Neuronal stem cell (in vitro differentiated cells): Measurements from ENCODE around the gene PADI4.

Experiments used
- DNase-seq: peaks from one replicate; pipeline ENCODE4 v3.0.0-alpha.2; 2013; ENCODE audit warnings: low spot score
- H2AFZ ChIP-seq: one replicate; pipeline ENCODE4 v1.6.1; 2013; ENCODE audit warnings: mild to moderate bottlenecking, low read length, inconsistent platforms
- H2AK5ac ChIP-seq: 2 replicates; pipeline ENCODE4 v1.6.1; 2013; ENCODE audit warnings: low read depth, mild to moderate bottlenecking, inconsistent platforms, low read length, moderate library complexity, mixed read lengths
- H2BK120ac ChIP-seq: 2 replicates; pipeline ENCODE4 v1.6.1; 2013; ENCODE audit warnings: low read depth, mild to moderate bottlenecking, inconsistent platforms, low read length, moderate library complexity, mixed read lengths
- H2BK12ac ChIP-seq: one replicate; pipeline ENCODE4 v1.6.1; 2013; ENCODE audit warnings: low read length, inconsistent platforms
- H2BK15ac ChIP-seq: 2 replicates; pipeline ENCODE4 v1.6.1; 2013; ENCODE audit warnings: mild to moderate bottlenecking, low read length, inconsistent platforms, mixed read lengths
- H2BK5ac ChIP-seq: one replicate; pipeline ENCODE4 v1.6.1; 2013; ENCODE audit warnings: inconsistent platforms, mild to moderate bottlenecking, low read length, moderate library complexity
- H3K14ac ChIP-seq: one replicate; pipeline ENCODE4 v1.6.1; 2013; ENCODE audit warnings: low read length, inconsistent platforms
- H3K18ac ChIP-seq: 2 replicates; pipeline ENCODE4 v1.6.1; 2013; ENCODE audit warnings: low read length, inconsistent platforms
- H3K23ac ChIP-seq: 2 replicates; pipeline ENCODE4 v1.6.1; 2013; ENCODE audit warnings: low read depth, mild to moderate bottlenecking, mixed read lengths, low read length, inconsistent platforms; ENCODE audit not compliant: poor library complexity
- H3K27ac ChIP-seq: replicated peaks from 3 replicates; pipeline ENCODE4 v1.5.1; 2013; ENCODE audit warnings: low read length, inconsistent platforms
- H3K27me3 ChIP-seq, 3 experiments: 2 replicates each; pipeline ENCODE4 v1.6.1; 2013; ENCODE audit warnings: low read length in 3 of 3, mild to moderate bottlenecking in 2 of 3, inconsistent platforms in 1 of 3, low read depth in 1 of 3, mixed read lengths in 1 of 3, moderate library complexity in 1 of 3; ENCODE audit not compliant: control insufficient read depth in 3 of 3, insufficient read depth in 3 of 3
- H3K36me3 ChIP-seq, 2 donors: replicated peaks in 1 of 2; 2 replicates each; pipeline ENCODE4 v1.6.1; 2013; ENCODE audit warnings: low read length in 2 of 2; ENCODE audit not compliant: control insufficient read depth in 2 of 2, insufficient read depth in 2 of 2
- H3K4ac ChIP-seq: 2 replicates; pipeline ENCODE4 v1.6.1; 2013; ENCODE audit warnings: inconsistent platforms, mild to moderate bottlenecking, low read length, moderate library complexity
- H3K4me1 ChIP-seq, 2 donors: 1 replicate in 1 of 2; 2 replicates in 1 of 2; pipeline ENCODE4 v1.6.1; 2013; ENCODE audit warnings: low read length in 2 of 2, low read depth in 1 of 2; ENCODE audit not compliant: control insufficient read depth in 2 of 2, insufficient read depth in 1 of 2
- H3K4me2 ChIP-seq: one replicate; pipeline ENCODE4 v1.6.1; 2013; ENCODE audit warnings: mild to moderate bottlenecking, low read length, inconsistent platforms; ENCODE audit not compliant: insufficient read depth, poor library complexity, severe bottlenecking
- H3K4me3 ChIP-seq, 2 donors: 2 replicates each; pipeline ENCODE4 v1.5.1; 2013; ENCODE audit warnings: low read length in 2 of 2, mild to moderate bottlenecking in 2 of 2, inconsistent platforms in 1 of 2, moderate library complexity in 1 of 2
- H3K79me1 ChIP-seq: one replicate; pipeline ENCODE4 v1.6.1; 2013; ENCODE audit warnings: low read depth, mild to moderate bottlenecking, inconsistent platforms, low read length, moderate library complexity
- H3K9ac ChIP-seq: one replicate; pipeline ENCODE4 v1.6.1; 2013; ENCODE audit warnings: mild to moderate bottlenecking, low read depth, low read length, inconsistent platforms; ENCODE audit not compliant: poor library complexity
- H3K9me3 ChIP-seq, 2 donors: replicated peaks in 1 of 2; 2 replicates each; pipeline versions ENCODE3 to v1.6.1; 2013; ENCODE audit warnings: low read length in 2 of 2, mild to moderate bottlenecking in 2 of 2, inconsistent platforms in 1 of 2, low read depth in 1 of 2, mixed read lengths in 1 of 2, moderate library complexity in 1 of 2; ENCODE audit not compliant: control insufficient read depth in 2 of 2, insufficient read depth in 1 of 2
- H4K8ac ChIP-seq: one replicate; pipeline ENCODE4 v1.6.1; 2013; ENCODE audit warnings: low read depth, mild to moderate bottlenecking, inconsistent platforms, low read length, moderate library complexity
- H4K91ac ChIP-seq: one replicate; pipeline ENCODE4 v1.6.1; 2013; ENCODE audit warnings: low read length, low read depth, mild to moderate bottlenecking, inconsistent platforms; ENCODE audit not compliant: poor library complexity
- WGBS, 2 donors: extraction: QIAGEN DNeasy Blood & Tissue Kit; methylation state at CpG; one replicate each; pipeline ENCODE4 v1.1.7; 2013; ENCODE audit warnings: missing lambda C conversion rate in 2 of 2, mixed read lengths in 1 of 2; ENCODE audit not compliant: insufficient read length in 2 of 2, insufficient replicate concordance in 1 of 2; ENCODE audit errors: extremely low coverage in 2 of 2; 5-methylcytosine and 5-hydroxymethylcytosine counted together

Gene PADI4

GRCh38 chr1:17329610-17330009 lies 21.6 kb downstream of the PADI4 start:
- Histone ChIP-seq H3K14ac (no peak overlapping the region), H2AFZ (no peak overlapping the region), H3K4ac (no peak overlapping the region), H3K9me3 (peaks cover 0 to 4% of the 10 kb centered on the region in 2 donors), H3K4me1 (no peaks in the 10 kb centered on the region), H4K91ac (no peak overlapping the region), H3K4me2 (no peak overlapping the region), H3K9ac (no peak overlapping the region), H2AK5ac (no peak overlapping the region), H3K79me1 (peaks cover 2% of the 10 kb centered on the region), H3K27me3 (no peaks in the 10 kb centered on the region), H3K18ac (no peak overlapping the region), H3K27ac (no peak overlapping the region), H3K36me3 (no peaks in the 10 kb centered on the region), H2BK12ac (no peak overlapping the region), H3K4me3 (no peak overlapping the region), H2BK5ac (no peak overlapping the region), H2BK120ac (no peak overlapping the region), H3K23ac (no peak overlapping the region), H2BK15ac (no peak overlapping the region), H4K8ac (no peak overlapping the region)
- DNase-seq: no peak
- no CpG with 5 or more reads among the region's 4 CpGs for whole genome bisulfite sequencing, 2 donors

GRCh38 chr1:17330856-17331255 lies 22.9 kb downstream of the PADI4 start:
- Histone ChIP-seq H3K18ac (peak overlapping the region; percentile 80), H3K23ac (no peak overlapping the region), H3K4me1 (no peaks in the 10 kb centered on the region), H2AK5ac (no peak overlapping the region), H3K4me3 (no peak overlapping the region), H2BK15ac (no peak overlapping the region), H2BK5ac (no peak overlapping the region), H3K14ac (peak overlapping the region; percentile 9), H2BK12ac (no peak overlapping the region), H4K8ac (no peak overlapping the region), H3K4me2 (no peak overlapping the region), H2AFZ (no peak overlapping the region), H3K36me3 (no peaks in the 10 kb centered on the region), H3K4ac (no peak overlapping the region), H3K9ac (peak overlapping the region; percentile 70), H4K91ac (no peak overlapping the region), H3K79me1 (peaks cover 2% of the 10 kb centered on the region), H2BK120ac (no peak overlapping the region), H3K27ac (no peak overlapping the region), H3K27me3 (no peaks in the 10 kb centered on the region), H3K9me3 (peaks cover 0 to 4% of the 10 kb centered on the region in 2 donors)
- DNase-seq: no peak
- WGBS, 2 donors: no CpG with 5 or more reads among the region's 7 CpGs

- Histone ChIP-seq H4K91ac (no peak overlapping the region), H4K8ac (no peak overlapping the region), H3K9me3 (peaks cover 0 to 4% of the 10 kb centered on the region in 2 donors), H2BK120ac (no peak overlapping the region), H2BK12ac (no peak overlapping the region), H3K79me1 (peaks cover 2% of the 10 kb centered on the region), H3K27me3 (peaks cover 0 to 4% (median 0%) of the 10 kb centered on the region in 3 experiments), H3K14ac (no peak overlapping the region), H3K18ac (no peak overlapping the region), H3K9ac (no peak overlapping the region), H3K36me3 (no peaks in the 10 kb centered on the region), H3K27ac (no peak overlapping the region), H2BK15ac (no peak overlapping the region), H3K4me3 (no peak overlapping the region), H3K4ac (no peak overlapping the region), H2AK5ac (no peak overlapping the region), H2BK5ac (no peak overlapping the region), H3K23ac (no peak overlapping the region), H2AFZ (no peak overlapping the region), H3K4me1 (no peaks in the 10 kb centered on the region), H3K4me2 (no peak overlapping the region)
- no peak for DNase-seq
- no CpG with 5 or more reads among the region's 8 CpGs for WGBS, 2 donors
Measured at GRCh38 chr1:17333081-17333480, 25.1 kb downstream of the PADI4 start.

GRCh38 chr1:17335821-17336710 lies 28.1 kb downstream of the PADI4 start:
- Histone ChIP-seq H3K4ac (no peak overlapping the region), H3K14ac (no peak overlapping the region), H2BK5ac (no peak overlapping the region), H3K4me2 (no peak overlapping the region), H3K9ac (no peak overlapping the region), H3K36me3 (no peaks in the 10 kb centered on the region), H2AFZ (no peak overlapping the region), H3K27me3 (peaks cover 0 to 12% (median 4%) of the 10 kb centered on the region in 3 experiments), H2BK120ac (no peak overlapping the region), H4K8ac (no peak overlapping the region), H3K18ac (no peak overlapping the region), H4K91ac (no peak overlapping the region), H3K4me3 (no peak overlapping the region), H2BK12ac (no peak overlapping the region), H3K27ac (no peak overlapping the region), H2AK5ac (peak overlapping the region; percentile 24), H3K23ac (no peak overlapping the region), H2BK15ac (no peak overlapping the region), H3K79me1 (no peaks in the 10 kb centered on the region), H3K4me1 (no peaks in the 10 kb centered on the region), H3K9me3 (no peaks in the 10 kb centered on the region)
- WGBS, 2 donors: no CpG with 5 or more reads among the region's 20 CpGs
- peak; percentile 72 for DNase-seq
